HepG2 (cell line): ENCODE data around the gene PDLIM5. TPM values are rescaled to one million over a fixed set of nuclear protein-coding genes. Genes with fewer than 3 reads are reported as not detected.

ENCODE experiments used
- CC2D1A ChIP-seq: sonication (generic); formaldehyde crosslinking; IDR thresholded peaks from 2 replicates; pipeline ENCODE4 v1.8.1; 2023; ENCODE audit warnings: mild to moderate bottlenecking, missing genetic modification reagents
- HMGXB4 ChIP-seq, 2 experiments: sonication (generic) in 1 of 2; formaldehyde crosslinking in 1 of 2; IDR thresholded peaks; 2 replicates each; pipeline versions ENCODE4 v1.4.0 to v1.6.1; 2018 to 2020; ENCODE audit warnings: missing genetic modification reagents in 2 of 2, borderline replicate concordance in 1 of 2, low read depth in 1 of 2, mild to moderate bottlenecking in 1 of 2, missing biosample characterization in 1 of 2
- MEIS1 ChIP-seq: sonication (generic); formaldehyde crosslinking; IDR thresholded peaks from 2 replicates; pipeline ENCODE4 v1.9.0; 2021; ENCODE audit warnings: mild to moderate bottlenecking, missing genetic modification reagents, moderate library complexity, borderline replicate concordance
- NR2F1 ChIP-seq, 2 experiments: fragments of 450-650 bp in 1 of 2; formaldehyde crosslinking in 1 of 2; IDR thresholded peaks; 2 replicates each; pipeline versions ENCODE4 v1.5.0 to v1.6.1; 2016 to 2020; ENCODE audit warnings: mild to moderate bottlenecking in 1 of 2, missing compliant biosample characterization in 1 of 2, missing genetic modification reagents in 1 of 2, moderate library complexity in 1 of 2
- STAG1 ChIP-seq: sonication (generic); formaldehyde crosslinking; IDR thresholded peaks from 2 replicates; pipeline ENCODE4 v1.4.0; 2020; ENCODE audit warnings: missing genetic modification reagents
- TFE3 ChIP-seq: IDR thresholded peaks from 2 replicates; pipeline ENCODE4 v1.6.1; 2016
- ZBTB10 ChIP-seq: sonication (generic); formaldehyde crosslinking; IDR thresholded peaks from 2 replicates; pipeline ENCODE4 v1.4.0; 2020; ENCODE audit warnings: missing genetic modification reagents, borderline replicate concordance
- ZNF607 ChIP-seq: sonication (generic); formaldehyde crosslinking; IDR thresholded peaks from 2 replicates; pipeline ENCODE4 v1.5.1; 2020; ENCODE audit warnings: missing genetic modification reagents, mild to moderate bottlenecking, borderline replicate concordance
- ZNF629 ChIP-seq: sonication (generic); formaldehyde crosslinking; conservative IDR thresholded peaks from 2 replicates; pipeline ENCODE4 v1.5.0; 2020; ENCODE audit warnings: missing genetic modification reagents
- ZUFSP ChIP-seq: sonication (generic); formaldehyde crosslinking; IDR thresholded peaks from 2 replicates; pipeline ENCODE4 v1.9.0; 2021; ENCODE audit warnings: missing genetic modification reagents, mild to moderate bottlenecking, borderline replicate concordance
- polyA plus RNA-seq, 8 experiments: library from polyadenylated mRNA; depleted of rRNA in 3 of 8; stranded (reverse) in 7 of 8; unstranded in 1 of 8; fragments of >200 nt; fragmentation: Illumina TruSeq in 4 of 8; extraction: Trizol in 4 of 8; gene quantifications; 2 replicates each; pipeline versions ENCODE4 v1.2.1 to v1.2.3, GENCODE V29; 2011 to 2016; ENCODE audit warnings: low read depth in 4 of 8, missing spikeins in 1 of 8, mixed read lengths in 1 of 8; ENCODE audit not compliant: insufficient read depth in 1 of 8
- total RNA-seq, 5 experiments: library from RNA; depleted of rRNA; stranded (reverse); fragments of >200 nt; fragmentation: Illumina TruSeq; extraction: Trizol; gene quantifications; 2 replicates each; pipeline ENCODE4 v1.2.3, GENCODE V29; 2016; ENCODE audit warnings: low read depth in 1 of 5

The PDLIM5 gene
- total and polyA plus RNA-seq, 2 of the 13 experiments (the other 11 are each of a cell fraction or from before 2014, with no cell fraction given): 52.8 to 119 TPM

GRCh38 chr4:94595880-94596483 lies 144.2 kb downstream of the PDLIM5 start (continued):
- TF ChIP-seq ZNF607 (CRISPR knock-in tag) (no peak), STAG1 (CRISPR knock-in tag) (peak; percentile 89), HMGXB4 (CRISPR knock-in tag; IDR thresholded peaks at IDR 0.05; ENCODE audit: borderline replicate concordance in 1 of 2, low read depth in 1 of 2) (no peak), CC2D1A (CRISPR knock-in tag) (no peak), ZBTB10 (CRISPR knock-in tag) (no peak), TFE3 (CRISPR knock-in tag) (no peak), NR2F1 (CRISPR knock-in tag; IDR thresholded peaks at IDR 0.05) (no peak), MEIS1 (CRISPR knock-in tag) (no peak), ZNF629 (no peak), ZUFSP (CRISPR knock-in tag) (no peak)
